Skeletal muscle satellite cell (primary cell): ENCODE results near the gene OOSP4A. TPM values are rescaled to one million over a fixed set of nuclear protein-coding genes. Genes with fewer than 3 reads are reported as not detected.

ENCODE experiments used
- H3K27me3 ChIP-seq: 2 replicates; pipeline ENCODE4 v1.7.0; 2013; ENCODE audit warnings: low read length; ENCODE audit not compliant: control insufficient read depth, insufficient read depth
- H3K36me3 ChIP-seq: 2 replicates; pipeline ENCODE4 v1.7.0; 2013; ENCODE audit warnings: mild to moderate bottlenecking, control low read depth, low read length; ENCODE audit not compliant: insufficient read depth
- H3K4me1 ChIP-seq: 2 replicates; pipeline ENCODE4 v1.7.0; 2013; ENCODE audit warnings: low read length; ENCODE audit not compliant: control insufficient read depth, insufficient read depth
- H3K4me2 ChIP-seq: 2 replicates; pipeline ENCODE4 v1.7.0; 2013; ENCODE audit warnings: mild to moderate bottlenecking, low read length
- H3K4me3 ChIP-seq: 2 replicates; pipeline ENCODE4 v1.7.0; 2013; ENCODE audit warnings: low read length
- H3K9ac ChIP-seq: 2 replicates; pipeline ENCODE4 v1.7.0; 2013; ENCODE audit warnings: mild to moderate bottlenecking, low read depth, low read length, moderate library complexity
- H3K9me3 ChIP-seq: replicated peaks from 2 replicates; pipeline ENCODE4 v1.7.0; 2013; ENCODE audit warnings: mild to moderate bottlenecking, control low read depth, low read length
- total RNA-seq: library from RNA; depleted of rRNA; stranded (reverse); fragments of >200 nt; gene quantifications from 2 replicates; pipeline ENCODE4 v1.2.3, GENCODE V29; 2012; rRNA removed

OOSP4A gene
- not detected in 2 replicates for total RNA-seq

DNA sequence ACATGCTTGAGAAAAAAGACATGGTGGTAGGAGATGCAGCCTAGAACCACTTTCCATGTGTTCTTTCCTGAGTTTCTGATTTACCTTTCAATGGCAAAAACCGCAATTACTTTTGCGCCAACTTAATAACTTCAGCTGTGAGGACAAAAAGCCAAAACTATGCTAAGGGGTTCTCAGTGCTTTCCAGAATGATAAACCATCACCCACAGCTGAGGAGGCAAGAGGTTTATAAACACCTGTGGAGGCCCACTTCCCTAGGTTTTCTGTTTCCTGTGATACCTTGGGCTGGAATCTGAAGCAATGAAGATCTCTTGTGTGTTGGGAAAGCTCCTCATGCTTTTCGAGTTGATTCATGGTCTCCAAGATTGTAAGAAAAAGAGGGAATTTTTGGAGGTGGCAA, at the start of gene OOSP4A:
Gene OOSP4A (plus strand): TSS at position 301 of the 400 bp plus-strand sequence. CDS start 0 bp downstream, at position 301.
- H3K9ac ChIP-seq: no peak within 1 kb of the TSS
- H3K4me1 ChIP-seq: no peaks in the 10 kb centered on the region

DNA sequence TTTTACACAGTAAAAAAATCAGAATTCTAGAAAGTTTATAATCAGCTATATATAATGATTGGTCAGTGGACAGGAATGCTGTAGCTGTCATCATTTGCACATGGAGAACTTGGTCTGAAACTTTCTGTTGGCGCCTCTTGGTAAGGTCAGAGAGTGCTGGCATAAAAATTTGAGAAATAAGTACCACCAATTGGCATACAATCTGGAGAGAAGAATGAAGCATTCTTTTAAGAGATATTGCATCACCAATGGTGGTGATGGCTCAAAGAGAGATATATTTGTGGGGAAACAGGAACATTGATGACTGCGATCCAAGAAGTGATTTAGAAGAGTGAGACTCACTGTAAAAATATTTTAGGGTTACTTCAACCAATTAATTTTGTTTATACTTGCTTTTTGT, 45.4 kb upstream of the OOSP4A start:
- H3K27me3 ChIP-seq: no peaks in the 10 kb centered on the region
- no peaks in the 10 kb centered on the region for H3K9me3 ChIP-seq
- H3K4me2 ChIP-seq: no peak overlapping the region
- H3K36me3 ChIP-seq: no peaks in the 10 kb centered on the region
- no peak overlapping the region for H3K9ac ChIP-seq
- no peaks in the 10 kb centered on the region for H3K4me1 ChIP-seq
- no peak overlapping the region for H3K4me3 ChIP-seq

More for the DNA sequence above, at the start of gene OOSP4A:
- Histone ChIP-seq H3K4me2 (no peak within 1 kb of the TSS), H3K27me3 (no peaks in the 10 kb centered on the region), H3K9me3 (no peaks in the 10 kb centered on the region), H3K4me3 (no peak within 1 kb of the TSS), H3K36me3 (no peaks in the 10 kb centered on the region)

DNA sequence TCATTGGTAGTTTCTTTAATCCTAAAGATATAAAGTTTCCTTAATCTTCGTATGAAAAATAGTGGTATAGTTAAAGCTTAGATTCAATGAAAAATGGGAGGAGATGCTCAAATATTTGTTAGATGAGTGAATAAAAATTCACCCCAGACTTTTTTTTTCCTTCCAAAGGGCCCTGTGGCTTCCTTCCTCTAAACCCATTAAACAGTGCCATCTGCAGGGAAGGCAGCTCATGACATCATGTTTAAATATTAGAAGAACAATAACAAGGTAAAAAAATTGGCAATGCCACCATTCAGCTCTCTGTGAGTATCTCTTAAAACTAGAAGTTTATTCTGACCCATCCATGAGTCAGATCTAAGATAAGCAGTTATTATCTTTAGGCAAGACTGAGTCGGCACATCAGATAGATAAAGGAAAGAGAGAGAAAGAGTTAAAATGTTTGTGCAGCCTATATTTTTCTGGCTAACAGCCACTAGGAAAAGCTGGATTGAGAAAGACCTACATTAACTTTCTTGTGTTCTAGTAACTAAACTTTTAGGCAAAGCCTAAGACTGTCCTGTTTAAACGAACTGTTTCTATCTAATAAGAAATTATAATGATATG, 44.7 kb upstream of the OOSP4A start:
- Histone ChIP-seq H3K9ac (no peak overlapping the region), H3K4me3 (no peak overlapping the region), H3K36me3 (no peaks in the 10 kb centered on the region), H3K9me3 (no peaks in the 10 kb centered on the region), H3K4me1 (no peaks in the 10 kb centered on the region), H3K27me3 (no peaks in the 10 kb centered on the region), H3K4me2 (no peak overlapping the region)

DNA sequence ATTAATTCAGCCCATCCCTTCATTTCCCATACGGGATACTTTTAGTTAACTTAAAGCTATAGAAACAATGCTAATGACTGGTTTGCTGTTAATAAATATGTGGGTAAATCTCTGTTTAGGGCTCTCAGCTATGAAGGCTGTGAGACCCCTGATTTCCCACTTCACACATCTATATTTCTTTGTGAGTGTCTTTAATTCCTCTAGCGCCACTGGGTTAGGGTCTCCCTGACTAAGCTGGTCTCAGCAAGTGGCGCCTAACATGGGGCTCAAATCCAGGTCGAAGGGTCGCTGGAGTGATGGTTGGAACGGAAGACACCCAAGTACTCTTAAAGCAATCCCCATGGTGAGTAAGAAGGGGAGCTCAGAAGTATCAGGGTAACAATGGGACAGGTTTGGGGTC, 40.0 kb upstream of the OOSP4A start:
- Histone ChIP-seq H3K4me3 (no peak overlapping the region), H3K4me2 (no peak overlapping the region), H3K27me3 (no peaks in the 10 kb centered on the region), H3K9ac (no peak overlapping the region), H3K4me1 (no peaks in the 10 kb centered on the region), H3K9me3 (no peaks in the 10 kb centered on the region), H3K36me3 (no peaks in the 10 kb centered on the region)

DNA sequence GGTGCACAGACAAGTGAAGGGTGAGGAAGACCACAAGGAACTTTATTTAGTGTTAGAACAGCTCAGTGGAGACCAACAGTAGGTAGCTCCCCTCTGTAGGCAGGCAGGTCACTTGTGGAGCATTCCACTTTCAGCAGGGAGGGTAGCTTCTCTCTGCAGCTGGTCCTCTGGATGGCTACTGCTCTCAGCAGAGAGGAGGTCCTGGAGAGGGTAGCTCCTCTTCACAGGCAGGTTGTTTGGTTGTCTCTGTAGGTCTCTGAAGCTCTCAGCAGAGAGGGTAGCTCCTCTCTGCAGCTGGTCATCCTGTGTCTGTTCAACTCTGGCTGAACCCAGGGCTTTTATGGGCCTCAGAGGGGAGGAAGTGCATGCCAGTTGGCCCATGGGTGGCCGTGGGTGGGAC, 32.1 kb upstream of the OOSP4A start:
- H3K9me3 ChIP-seq: no peaks in the 10 kb centered on the region
- H3K4me2 ChIP-seq: no peak overlapping the region
- H3K4me3 ChIP-seq: no peak overlapping the region
- no peaks in the 10 kb centered on the region for H3K27me3 ChIP-seq
- no peaks in the 10 kb centered on the region for H3K4me1 ChIP-seq
- no peaks in the 10 kb centered on the region for H3K36me3 ChIP-seq
- no peak overlapping the region for H3K9ac ChIP-seq

DNA sequence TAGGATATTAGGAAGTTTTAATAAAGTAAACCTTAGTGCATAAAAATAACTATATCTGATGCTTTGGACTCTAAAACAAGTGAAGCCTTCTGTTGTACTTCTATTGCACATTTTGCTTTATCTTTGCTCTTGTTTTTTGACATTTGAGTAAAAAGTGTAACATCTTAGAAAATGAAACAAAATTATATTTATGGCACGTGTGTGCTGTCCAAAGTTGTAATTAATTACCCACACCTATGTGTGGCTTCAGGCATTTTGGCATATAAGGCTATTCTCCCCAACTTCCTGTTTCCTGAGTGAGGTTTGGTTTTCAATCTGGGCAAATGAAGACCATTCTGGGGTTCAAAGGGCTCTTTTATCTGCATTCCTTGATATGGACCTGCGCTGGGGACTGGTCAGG, 25.7 kb upstream of the OOSP4A start, which contains the start of gene OOSP1:
Gene OOSP1 (plus strand): TSS at position 301 of the 400 bp plus-strand sequence. CDS start 23 bp downstream, at position 324.
- no peaks in the 10 kb centered on the region for H3K4me1 ChIP-seq
- H3K27me3 ChIP-seq: no peaks in the 10 kb centered on the region
- no peak within 1 kb of the TSS for H3K9ac ChIP-seq
- H3K4me2 ChIP-seq: no peak within 1 kb of the TSS
- H3K36me3 ChIP-seq: no peaks in the 10 kb centered on the region
- H3K4me3 ChIP-seq: no peak within 1 kb of the TSS
- no peaks in the 10 kb centered on the region for H3K9me3 ChIP-seq

DNA sequence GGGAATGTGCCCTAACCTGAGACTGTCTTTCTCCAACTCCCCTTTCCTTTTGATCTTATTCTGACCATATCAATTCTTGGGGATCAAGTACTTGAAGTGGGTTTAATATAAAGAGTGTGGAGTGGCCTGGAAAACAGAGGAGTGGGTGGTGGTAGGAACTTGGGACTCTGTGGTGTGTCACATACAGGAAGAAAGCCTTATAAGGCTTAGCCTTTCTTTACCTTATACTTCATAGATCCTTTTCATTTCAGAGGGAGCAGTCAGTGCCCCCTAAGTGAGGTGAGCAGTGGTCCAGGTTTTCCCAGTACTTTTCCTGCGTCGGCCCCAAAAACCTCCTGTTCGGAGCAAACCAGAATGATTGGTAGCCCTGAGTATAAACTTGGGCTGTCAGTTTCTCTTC, 25.1 kb upstream of the OOSP4A start:
- no peaks in the 10 kb centered on the region for H3K4me1 ChIP-seq
- no peaks in the 10 kb centered on the region for H3K9me3 ChIP-seq
- no peak overlapping the region for H3K4me3 ChIP-seq
- no peaks in the 10 kb centered on the region for H3K36me3 ChIP-seq
- H3K9ac ChIP-seq: no peak overlapping the region
- H3K27me3 ChIP-seq: no peaks in the 10 kb centered on the region
- H3K4me2 ChIP-seq: no peak overlapping the region

DNA sequence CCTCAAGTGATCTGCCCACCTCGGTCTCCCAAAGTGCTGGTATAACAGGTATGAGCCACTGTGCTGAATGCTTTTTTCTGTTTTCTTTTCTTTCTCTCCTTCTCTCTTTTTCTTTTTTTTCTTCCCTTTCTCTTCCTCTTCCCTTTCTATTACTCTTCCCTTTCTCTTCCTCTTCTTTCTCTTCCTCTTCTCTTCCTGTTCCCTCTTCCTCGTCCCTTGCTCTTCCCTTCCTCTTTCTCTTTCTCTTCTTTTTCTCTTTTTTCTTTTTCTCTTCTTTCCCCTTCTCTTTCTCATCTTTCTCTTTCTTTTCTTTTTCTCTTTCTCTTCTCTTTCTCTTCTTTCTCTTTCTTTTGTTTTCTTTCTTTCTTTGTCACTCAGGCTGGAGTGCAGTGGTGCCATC, 24.4 kb upstream of the OOSP4A start:
- Histone ChIP-seq H3K9me3 (no peaks in the 10 kb centered on the region), H3K4me2 (no peak overlapping the region), H3K27me3 (no peaks in the 10 kb centered on the region), H3K9ac (no peak overlapping the region), H3K4me3 (no peak overlapping the region), H3K36me3 (no peaks in the 10 kb centered on the region), H3K4me1 (no peaks in the 10 kb centered on the region)

DNA sequence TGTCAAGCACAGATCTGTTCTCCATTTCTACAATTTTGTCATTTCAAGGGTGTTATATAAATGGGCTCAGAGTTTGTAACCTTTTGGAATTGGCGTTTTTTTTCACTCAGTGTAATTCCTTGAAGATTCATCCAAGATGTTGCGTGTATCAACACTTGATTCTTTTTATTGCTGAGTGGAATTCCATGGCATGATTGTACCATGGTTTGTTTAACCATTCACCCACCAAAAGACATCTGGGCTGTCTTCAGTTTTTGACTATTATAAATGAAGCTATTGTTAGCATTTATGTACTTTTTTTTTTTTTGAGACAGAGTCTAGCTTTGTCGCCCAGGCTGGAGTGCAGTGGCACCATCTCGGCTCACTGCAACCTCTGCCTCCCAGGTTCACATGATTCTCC, 22.7 kb upstream of the OOSP4A start:
- Histone ChIP-seq H3K9me3 (no peaks in the 10 kb centered on the region), H3K27me3 (no peaks in the 10 kb centered on the region), H3K4me1 (no peaks in the 10 kb centered on the region), H3K4me2 (no peak overlapping the region), H3K36me3 (no peaks in the 10 kb centered on the region), H3K9ac (no peak overlapping the region), H3K4me3 (no peak overlapping the region)

DNA sequence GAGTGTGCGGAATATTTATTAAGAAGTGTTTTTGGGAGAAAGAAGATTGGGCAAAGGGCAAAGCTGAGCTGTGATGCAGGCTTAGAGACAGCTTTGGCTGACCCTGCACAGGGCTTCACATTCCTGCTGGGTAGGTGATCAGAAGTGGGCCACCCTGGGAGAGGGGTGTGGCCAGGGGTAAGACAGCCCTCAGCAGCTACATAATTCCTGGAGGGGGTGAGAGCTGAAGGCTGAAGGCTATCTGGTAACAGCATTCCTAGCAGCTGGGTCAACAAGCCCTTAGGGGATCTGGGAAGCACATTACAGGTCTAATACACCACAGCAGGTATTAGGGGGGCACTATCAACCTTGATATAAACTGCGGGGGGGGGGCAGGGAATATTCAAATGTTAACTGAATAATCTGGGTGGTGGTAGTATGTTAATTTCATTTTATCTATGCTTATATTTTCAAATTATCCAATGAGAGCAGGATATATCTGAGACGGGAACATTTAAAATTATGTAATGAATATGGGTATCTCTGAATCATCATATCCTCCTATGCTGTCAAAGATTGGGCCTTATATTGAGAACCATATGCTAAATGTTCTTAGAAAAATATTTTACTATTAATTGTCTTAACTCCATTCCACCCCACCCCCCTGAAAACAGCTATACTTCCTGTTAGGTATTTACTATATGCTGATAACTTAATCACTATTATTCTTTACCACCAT, 19.7 kb upstream of the OOSP4A start:
- no peak overlapping the region for H3K9ac ChIP-seq
- no peaks in the 10 kb centered on the region for H3K4me1 ChIP-seq
- no peak overlapping the region for H3K4me2 ChIP-seq
- no peaks in the 10 kb centered on the region for H3K27me3 ChIP-seq
- no peaks in the 10 kb centered on the region for H3K9me3 ChIP-seq
- H3K36me3 ChIP-seq: no peaks in the 10 kb centered on the region
- no peak overlapping the region for H3K4me3 ChIP-seq

DNA sequence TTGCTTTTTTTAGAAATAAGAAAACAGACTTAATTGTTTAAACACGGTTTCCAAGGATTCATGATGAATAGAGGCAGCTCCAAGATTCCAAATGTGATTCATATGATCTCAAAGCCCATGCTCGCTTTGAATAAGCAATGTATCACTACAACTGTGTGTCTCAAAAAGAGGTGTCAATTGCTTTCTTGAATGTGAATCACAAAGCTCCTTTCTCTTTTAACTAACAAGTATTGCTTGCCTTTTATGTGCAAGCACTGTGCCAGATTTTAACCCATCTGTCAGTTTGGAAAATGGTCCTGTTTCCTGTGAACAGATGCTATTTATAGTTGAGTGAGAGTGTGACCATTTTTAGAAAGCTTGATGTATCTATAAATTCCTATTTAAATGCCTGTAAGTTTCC, 19.1 kb upstream of the OOSP4A start:
- H3K4me1 ChIP-seq: no peaks in the 10 kb centered on the region
- H3K4me3 ChIP-seq: no peak overlapping the region
- H3K36me3 ChIP-seq: no peaks in the 10 kb centered on the region
- no peaks in the 10 kb centered on the region for H3K9me3 ChIP-seq
- H3K27me3 ChIP-seq: no peaks in the 10 kb centered on the region
- H3K4me2 ChIP-seq: no peak overlapping the region
- no peak overlapping the region for H3K9ac ChIP-seq
